GM21576 (cell line): ENCODE results near the gene PIP5KL1.

ENCODE experiments used
- ATAC-seq: cut with Tn5 transposase; IDR thresholded peaks from one replicate; pipeline ENCODE4 v1.9.1; 2021; ENCODE audit warnings: mild to moderate bottlenecking, moderate library complexity; ENCODE audit not compliant: unreplicated experiment

Gene PIP5KL1

GRCh38 chr9:127916720-127917581 lies 13.6 kb downstream of the PIP5KL1 start, which contains the start of gene ST6GALNAC4:
Gene ST6GALNAC4, minus strand, starts transcription at chr9:127917041. Its CDS starts 622 bp downstream, at chr9:127916419.
- peak; percentile 61 for ATAC-seq

GRCh38 chr9:127915801-127916719 lies 14.5 kb downstream of the PIP5KL1 start:
- no peak for ATAC-seq

- ATAC-seq = no peak
Observed at GRCh38 chr9:127915325-127915752, 15.2 kb downstream of the PIP5KL1 start.

DNA sequence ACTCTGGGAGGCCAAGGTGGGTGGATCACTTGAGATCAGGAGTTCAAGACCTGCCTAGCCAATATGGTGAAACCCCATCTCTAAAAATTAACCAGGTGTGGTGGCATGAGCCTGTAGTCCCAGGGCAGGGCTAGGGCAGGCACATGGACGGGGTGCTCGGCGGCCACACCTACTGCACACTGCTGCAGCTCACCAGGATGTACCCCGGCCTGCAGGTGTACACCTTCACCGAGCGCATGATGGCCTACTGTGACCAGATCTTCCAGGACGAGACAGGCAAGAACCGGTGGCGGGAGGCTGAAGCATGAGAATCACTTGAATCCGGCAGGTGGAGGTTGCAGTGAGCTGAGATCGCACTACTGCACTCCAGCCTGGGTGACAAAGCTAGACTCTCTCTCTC lies 16.9 kb downstream of the PIP5KL1 start:
- ATAC-seq = no peak

DNA sequence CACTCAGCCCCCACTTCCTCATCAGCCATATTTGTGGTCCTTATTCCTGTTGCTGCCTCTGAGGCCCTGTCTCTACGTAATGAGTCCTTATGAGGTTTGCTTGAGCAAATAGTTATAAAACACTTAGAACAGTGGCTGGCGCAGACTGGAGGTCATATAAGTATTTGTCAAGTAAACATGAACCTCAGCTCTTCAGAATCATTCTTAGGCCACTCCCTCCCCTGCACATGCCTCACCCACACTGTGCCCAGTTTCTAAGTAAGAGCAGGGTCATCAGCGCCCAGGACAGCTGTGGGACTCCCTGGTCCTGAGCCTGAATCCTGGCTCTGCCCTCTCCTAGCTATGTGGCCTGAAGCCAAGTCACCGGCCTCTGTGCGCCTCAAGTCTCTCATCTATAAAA lies 17.7 kb downstream of the PIP5KL1 start:
- no peak for ATAC-seq

DNA sequence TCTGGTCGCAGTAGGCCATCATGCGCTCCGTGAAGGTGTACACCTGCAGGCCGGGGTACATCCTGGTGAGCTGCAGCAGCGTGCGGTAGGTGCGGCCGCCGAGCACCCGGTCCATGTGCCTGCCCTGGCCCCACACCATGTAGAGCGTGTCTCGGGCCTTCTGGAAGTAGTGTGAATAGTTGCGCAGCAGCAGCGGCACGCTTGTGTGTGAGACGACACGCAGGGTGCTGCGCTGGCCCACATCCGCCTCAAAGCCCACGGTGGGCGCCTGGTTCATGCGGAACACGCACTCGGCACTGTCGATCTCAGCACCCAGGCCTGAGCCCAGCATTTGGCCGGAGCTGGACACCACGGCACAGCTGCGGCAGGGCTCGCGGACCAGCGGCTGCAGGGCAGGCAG lies 18.3 kb downstream of the PIP5KL1 start:
- no peak for ATAC-seq

GRCh38 chr9:127910613-127911205 lies 19.9 kb downstream of the PIP5KL1 start:
- no peak for ATAC-seq

DNA sequence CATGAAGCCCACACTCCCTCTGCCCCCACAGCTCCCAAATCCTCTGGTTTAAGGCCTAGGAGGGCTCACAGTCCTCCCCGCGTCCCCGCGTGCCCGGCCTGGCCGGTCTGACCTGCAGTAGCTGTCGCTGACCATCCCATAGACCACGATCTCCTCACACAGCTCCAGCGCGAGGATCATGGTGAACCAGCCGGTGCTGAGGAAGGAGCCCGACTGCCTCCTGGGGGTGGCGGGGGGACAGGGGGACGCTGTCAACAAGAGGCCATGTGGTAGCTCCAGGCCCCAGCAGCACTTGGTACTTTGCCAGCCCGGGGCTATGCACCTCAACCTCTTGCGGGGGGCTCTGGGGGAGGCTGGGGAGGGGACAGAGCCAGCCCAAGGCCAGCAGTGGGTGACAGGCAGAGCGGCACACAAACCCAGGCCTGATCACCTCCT lies 20.7 kb downstream of the PIP5KL1 start:
- no peak for ATAC-seq

DNA sequence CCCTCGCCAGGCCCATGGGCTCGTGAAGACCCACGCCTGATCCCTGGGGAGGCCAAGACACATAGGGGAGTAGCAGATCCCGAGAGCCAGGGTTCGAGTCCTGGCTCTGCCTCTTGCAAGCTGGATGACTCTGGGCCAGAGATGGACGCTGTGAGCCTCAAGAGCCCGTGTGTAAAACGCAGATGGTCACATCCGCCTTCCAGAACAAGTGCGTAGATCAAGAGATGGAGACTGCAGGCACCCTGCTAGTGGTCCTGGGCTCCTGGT lies 22.0 kb downstream of the PIP5KL1 start:
- no peak for ATAC-seq

DNA sequence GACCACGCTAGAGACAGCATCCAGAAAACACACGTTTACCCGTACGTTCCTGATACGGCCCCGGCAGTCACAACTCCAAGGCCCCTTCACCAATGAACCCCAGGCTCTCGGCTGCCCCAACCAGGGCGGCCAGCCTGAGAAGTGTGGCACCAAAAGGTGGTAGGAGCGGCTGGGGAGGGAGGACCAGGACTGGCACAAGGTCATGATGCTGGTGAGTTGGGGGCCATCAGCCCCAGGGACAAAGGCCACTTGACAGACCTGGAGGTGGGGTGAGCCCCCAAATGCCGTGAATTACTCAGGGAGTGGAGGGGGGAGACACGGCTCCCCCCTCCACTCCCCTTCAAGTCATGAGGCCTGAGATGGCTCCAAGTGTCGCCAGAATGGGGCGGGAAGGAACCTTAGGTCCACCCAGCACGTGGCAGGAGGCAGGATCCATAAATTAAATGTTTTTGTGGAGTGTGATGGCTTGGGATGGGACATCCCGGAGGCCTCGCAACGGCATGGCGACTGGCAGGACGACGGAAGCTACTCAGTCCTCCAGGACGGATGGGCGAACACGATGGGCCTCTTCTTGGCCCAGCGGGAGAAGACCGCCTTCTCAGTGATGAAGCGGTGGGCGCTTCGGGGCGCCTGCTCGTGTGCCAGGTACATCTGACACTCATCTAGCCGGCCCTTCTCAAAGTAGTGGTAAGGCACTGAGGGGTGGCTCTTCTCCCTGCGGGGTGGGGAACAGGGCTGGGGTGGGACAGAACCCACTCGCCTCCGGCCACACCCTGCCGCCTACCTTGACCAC lies 22.5 kb downstream of the PIP5KL1 start:
- no peak for ATAC-seq

DNA sequence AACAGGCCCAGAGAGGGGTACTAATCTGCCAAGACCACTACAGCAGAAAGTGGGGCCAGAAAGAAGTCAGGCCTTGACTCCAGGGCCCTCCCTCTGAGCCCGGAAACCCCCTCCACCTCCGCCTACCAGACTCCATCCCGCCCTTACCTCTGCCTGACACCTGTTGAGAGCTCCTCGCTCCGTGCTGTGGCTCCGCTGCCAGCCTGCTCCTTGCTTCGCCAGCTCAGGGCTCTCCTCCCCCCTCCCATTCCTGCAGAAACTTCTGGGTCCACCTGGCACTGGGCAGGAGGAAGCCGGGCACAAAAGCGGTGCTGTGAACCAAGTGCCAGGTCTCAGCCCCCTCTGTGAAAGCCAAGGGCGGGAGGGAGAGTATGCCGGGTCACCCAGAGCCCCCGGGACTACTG lies 24.8 kb downstream of the PIP5KL1 start:
- ATAC-seq = no peak

- no peak for ATAC-seq
Observed at GRCh38 chr9:127905004-127905728, 25.4 kb downstream of the PIP5KL1 start.

DNA sequence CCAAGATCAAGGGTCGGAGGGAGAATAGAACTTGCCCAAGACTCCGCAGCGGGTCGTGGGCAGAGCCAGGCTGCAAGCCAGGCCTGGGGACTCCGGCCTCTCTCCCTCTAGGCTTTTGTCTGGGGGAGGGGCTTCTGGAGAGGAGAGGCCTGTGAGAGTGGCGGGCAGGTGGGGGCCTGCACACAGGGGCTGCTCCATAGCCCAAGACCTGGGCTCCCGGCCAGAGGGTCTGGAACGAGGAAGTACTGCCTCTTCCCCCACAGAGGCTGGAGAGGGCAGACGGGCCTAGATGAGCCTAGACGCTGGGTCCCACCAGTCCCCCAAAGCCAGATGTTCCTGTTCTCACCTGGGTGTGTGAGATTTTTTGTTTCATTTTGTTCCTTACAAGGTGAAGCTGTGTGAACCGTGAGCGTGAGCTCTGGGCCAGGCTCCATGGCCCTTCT lies 26.0 kb downstream of the PIP5KL1 start:
- ATAC-seq = no peak

DNA sequence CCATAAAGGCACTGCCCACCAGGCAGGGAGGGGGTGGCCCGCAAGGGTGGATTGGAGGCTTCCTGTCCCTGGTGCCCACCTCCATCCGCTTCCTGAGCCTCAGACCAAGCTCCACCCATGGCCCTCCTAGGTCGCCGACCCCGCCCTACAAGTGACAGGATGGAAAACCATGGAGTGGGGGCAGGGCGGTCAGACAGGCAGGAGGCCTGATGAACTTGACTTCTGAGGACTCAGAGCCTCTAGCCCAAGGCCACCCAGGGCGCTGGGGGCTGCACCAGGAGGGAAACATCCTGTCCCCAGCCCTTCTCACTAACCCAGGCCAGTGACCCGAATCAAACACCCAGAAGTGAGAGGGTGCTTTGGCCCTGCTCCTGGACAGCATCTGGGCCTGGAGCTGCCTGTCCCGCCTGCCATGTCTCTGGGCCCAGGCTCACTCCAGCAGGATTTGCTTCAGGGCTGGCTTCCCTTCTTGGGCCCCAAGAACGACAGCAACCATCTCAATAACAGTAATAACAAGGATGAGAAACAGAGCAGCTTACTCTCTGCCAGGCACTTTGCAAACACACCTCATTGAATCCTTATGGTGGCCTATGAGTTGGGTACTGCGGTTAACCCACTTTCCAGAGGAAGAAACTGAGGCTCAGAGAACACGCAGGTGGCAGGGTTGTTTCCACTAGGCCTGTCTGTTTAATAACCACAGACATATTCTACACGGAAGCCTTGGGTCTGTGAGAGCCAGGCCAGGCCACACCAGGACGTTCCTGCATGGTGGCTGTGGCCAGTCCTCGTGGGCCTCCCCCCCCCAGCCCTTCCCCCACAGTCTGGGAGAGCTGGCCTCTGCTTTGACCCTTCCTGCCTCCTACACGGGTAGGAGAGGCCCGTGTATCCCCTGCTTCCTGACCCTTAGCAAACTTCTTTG lies 26.8 kb downstream of the PIP5KL1 start:
- ATAC-seq = peak; percentile 21

DNA sequence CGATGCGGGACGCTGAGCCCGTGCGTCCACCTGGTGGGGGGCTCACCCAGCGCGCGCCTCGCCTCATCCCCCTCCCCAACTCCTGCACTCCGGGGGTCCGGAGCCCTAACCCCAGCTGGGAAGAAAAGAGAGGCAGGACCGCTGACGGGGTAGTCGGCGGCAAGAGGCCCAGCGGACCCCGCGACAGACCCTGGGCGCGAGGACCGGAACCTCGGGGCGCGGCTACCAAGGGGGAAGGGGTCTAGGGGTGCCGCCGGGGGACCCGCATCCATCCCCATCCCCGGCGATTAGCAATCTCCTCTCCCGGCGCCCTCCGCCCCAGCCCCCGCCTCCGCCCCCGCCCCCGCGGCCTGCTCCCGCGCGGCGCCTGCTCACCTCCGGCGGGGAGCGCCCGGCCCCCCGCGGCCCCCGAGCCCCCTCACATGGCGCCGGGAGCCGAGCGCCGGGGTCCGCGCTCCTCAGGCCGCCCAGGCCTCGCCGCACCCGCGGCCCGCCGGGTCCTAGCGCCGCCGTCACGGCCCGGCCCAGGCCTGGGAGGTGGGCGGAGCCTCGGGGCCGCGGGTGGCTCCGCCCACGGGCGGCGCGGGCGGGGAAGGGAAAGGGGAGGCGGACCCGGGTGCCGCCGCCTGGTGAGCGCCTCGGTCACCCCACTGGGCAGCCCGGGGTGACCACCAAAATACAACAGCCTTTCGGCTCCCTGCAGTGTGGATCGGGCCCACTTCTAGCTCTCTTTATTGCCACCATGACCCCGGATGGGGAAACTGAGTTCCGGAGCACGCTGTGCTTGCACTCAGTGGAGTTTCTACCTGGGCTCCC lies 31.2 kb downstream of the PIP5KL1 start, which contains the start of gene ST6GALNAC6:
Gene ST6GALNAC6 (minus strand): TSS at position 476 of the 816 bp plus-strand sequence. CDS start 1,622 bp downstream, outside the sequence.
- peak; percentile 43 for ATAC-seq

DNA sequence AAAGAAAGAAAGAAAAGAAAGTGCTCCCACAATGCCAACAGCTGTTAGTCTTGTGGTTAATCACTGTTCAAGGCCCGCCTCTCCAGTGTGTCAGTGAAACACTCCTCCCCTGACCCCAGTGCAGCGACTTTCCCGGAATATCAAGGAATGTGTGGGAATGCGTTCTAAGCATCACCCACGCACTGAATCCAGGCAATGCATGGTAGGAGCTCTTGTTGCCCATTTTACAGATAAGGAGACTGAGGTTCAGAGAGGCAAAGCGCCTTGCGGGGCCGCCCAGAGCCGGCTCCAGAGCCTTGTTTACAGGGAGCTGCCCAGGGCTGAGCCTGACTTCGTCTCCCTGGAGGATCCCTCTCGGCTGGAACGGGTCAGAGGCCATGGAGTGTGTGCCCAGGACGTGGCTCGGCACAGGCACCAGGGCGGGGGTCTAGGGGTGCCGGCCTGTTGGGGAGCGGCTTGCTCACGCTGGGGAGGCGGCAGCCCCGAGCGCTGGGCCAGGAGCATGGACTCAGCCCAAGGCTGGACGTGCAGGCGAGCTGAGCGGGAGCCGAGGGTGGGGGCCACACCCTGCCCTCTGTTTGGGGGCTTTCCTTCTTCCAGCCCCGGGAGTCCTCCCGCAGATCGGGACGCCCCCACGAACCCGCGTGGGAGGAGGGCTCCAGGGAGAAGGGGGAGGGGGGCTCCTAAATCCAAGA lies 32.0 kb downstream of the PIP5KL1 start:
- ATAC-seq = peak; percentile 7

- no peak for ATAC-seq
Observed at GRCh38 chr9:127897193-127897692, 33.3 kb downstream of the PIP5KL1 start.
